Fibroblast of mammary gland (primary cell): Measurements from ENCODE around the gene INSM2.
A peak's percentile ranks its signal among the peaks of the same experiment; 100 is the strongest.

ENCODE experiments used
- DNase-seq: peaks from one replicate; pipeline ENCODE4 v3.0.0-alpha.2; 2010; ENCODE audit warnings: low read depth
- H3K4me3 ChIP-seq: 2 replicates; pipeline ENCODE4 v1.5.1; 2011; ENCODE audit warnings: low read depth, mild to moderate bottlenecking, low read length, moderate library complexity; ENCODE audit not compliant: control insufficient read depth
- TF ChIP-seq, protein P1 (sequence below): conservative IDR thresholded peaks from 2 replicates; pipeline ENCODE4 v1.5.1; 2011; ENCODE audit warnings: low read depth, low read length, inconsistent platforms; ENCODE audit not compliant: control insufficient read depth, insufficient read depth

The INSM2 gene, protein sequence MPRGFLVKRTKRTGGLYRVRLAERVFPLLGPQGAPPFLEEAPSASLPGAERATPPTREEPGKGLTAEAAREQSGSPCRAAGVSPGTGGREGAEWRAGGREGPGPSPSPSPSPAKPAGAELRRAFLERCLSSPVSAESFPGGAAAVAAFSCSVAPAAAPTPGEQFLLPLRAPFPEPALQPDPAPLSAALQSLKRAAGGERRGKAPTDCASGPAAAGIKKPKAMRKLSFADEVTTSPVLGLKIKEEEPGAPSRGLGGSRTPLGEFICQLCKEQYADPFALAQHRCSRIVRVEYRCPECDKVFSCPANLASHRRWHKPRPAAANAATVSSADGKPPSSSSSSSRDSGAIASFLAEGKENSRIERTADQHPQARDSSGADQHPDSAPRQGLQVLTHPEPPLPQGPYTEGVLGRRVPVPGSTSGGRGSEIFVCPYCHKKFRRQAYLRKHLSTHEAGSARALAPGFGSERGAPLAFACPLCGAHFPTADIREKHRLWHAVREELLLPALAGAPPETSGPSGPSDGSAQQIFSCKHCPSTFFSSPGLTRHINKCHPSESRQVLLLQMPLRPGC

GRCh38 chr14:35533357-35534207 lies at the start of gene INSM2:
Gene INSM2, plus strand, starts transcription at chr14:35534164. Its CDS starts 89 bp downstream, at chr14:35534253.
- TF ChIP-seq, protein P1, sequence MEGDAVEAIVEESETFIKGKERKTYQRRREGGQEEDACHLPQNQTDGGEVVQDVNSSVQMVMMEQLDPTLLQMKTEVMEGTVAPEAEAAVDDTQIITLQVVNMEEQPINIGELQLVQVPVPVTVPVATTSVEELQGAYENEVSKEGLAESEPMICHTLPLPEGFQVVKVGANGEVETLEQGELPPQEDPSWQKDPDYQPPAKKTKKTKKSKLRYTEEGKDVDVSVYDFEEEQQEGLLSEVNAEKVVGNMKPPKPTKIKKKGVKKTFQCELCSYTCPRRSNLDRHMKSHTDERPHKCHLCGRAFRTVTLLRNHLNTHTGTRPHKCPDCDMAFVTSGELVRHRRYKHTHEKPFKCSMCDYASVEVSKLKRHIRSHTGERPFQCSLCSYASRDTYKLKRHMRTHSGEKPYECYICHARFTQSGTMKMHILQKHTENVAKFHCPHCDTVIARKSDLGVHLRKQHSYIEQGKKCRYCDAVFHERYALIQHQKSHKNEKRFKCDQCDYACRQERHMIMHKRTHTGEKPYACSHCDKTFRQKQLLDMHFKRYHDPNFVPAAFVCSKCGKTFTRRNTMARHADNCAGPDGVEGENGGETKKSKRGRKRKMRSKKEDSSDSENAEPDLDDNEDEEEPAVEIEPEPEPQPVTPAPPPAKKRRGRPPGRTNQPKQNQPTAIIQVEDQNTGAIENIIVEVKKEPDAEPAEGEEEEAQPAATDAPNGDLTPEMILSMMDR = no peak
- peak; percentile 21 for DNase-seq
- peak within 1 kb of the TSS; percentile 50 for H3K4me3 ChIP-seq

DNA sequence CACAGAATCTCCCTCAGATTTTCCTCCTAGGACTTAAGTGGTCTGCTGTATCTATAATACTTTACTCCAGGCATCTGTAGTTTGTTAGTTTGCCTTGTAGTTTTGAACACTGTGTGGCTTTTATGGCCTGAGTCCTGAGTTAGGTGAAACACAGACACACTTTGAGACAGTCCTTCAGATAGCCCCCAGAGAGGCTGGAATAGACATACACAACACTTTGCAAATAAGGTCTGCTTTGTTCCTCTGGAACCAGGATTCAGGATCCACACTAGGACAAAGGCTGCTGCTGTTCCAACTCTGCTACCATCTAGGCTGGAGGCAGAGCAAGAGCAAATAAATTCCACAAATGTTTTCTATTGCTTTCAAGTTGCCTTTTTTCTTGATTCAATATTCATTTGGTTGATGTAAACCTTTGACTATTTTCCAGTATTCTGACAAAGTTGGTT lies 41.4 kb upstream of the INSM2 start:
- TF ChIP-seq, protein P1 = no peak
- H3K4me3 ChIP-seq = no peak overlapping the region
- DNase-seq = no peak

GRCh38 chr14:35495278-35495677 lies 38.7 kb upstream of the INSM2 start:
- DNase-seq = no peak
- TF ChIP-seq, protein P1 = no peak
- H3K4me3 ChIP-seq = no peak overlapping the region

DNA sequence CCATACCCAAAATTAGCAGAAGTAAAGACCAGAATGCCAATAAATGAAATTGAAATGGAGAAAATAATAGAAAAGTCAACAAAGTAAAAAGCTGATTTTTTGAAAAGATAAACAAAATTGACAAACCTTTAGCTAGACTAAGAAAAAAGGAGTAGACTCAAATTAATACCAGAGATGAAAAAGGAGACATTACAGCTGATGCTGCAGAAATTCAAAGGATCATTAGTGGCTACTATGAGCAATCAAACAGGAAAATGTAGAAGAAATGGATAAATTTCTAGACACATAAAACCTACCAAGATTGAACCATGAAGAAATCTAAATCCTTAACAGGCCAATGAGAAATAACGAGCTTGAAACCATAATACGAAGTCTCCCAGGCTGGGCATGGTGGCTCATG lies 34.8 kb upstream of the INSM2 start:
- H3K4me3 ChIP-seq = no peak overlapping the region
- no peak for DNase-seq
- TF ChIP-seq, protein P1 = no peak

DNA sequence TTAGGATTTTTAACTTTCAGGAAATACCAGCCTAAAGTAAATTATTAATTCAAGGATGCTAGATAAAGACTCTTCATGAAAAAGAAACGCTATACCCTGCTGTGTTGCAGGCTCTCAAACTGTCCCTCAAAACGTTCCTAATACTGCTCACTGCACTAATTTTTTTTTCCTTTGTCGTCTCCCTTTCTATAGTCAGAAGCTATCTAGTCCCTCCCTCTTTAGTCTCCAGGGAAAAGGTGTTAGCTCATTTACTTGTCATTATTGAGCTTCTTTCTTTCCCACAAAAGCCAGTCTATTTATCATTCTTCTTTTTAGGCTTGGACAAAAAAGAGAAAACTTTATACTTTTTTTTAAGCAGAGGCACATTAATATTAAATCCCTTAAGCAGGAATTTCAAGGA lies 30.3 kb upstream of the INSM2 start:
- no peak overlapping the region for H3K4me3 ChIP-seq
- TF ChIP-seq, protein P1 = no peak
- no peak for DNase-seq

- TF ChIP-seq, protein P1 = no peak
- no peak for DNase-seq
- H3K4me3 ChIP-seq = no peak overlapping the region
These were observed 29.7 kb upstream of the INSM2 start for GRCh38 chr14:35504260-35504659.
